H9 (cell line): ENCODE data around the gene RAP1GAP2. TPM values are rescaled to one million over a fixed set of nuclear protein-coding genes. Genes with fewer than 3 reads are reported as not detected.
A peak's percentile ranks its signal among the peaks of the same experiment; 100 is the strongest.

Experiments
- DNase-seq: peaks from one replicate; pipeline ENCODE4 v3.0.0-alpha.2; 2017
- H2AFZ ChIP-seq: one replicate; pipeline ENCODE4 v1.6.1; 2013; ENCODE audit warnings: mild to moderate bottlenecking, low read length, control low read depth, moderate library complexity
- H2AK5ac ChIP-seq: 2 replicates; pipeline ENCODE4 v1.6.1; 2013; ENCODE audit warnings: low read length, control low read depth, mixed read lengths; ENCODE audit not compliant: insufficient read length
- H2BK120ac ChIP-seq: one replicate; pipeline ENCODE4 v1.6.1; 2013; ENCODE audit warnings: low read depth, mild to moderate bottlenecking, low read length, control low read depth, inconsistent platforms; ENCODE audit not compliant: poor library complexity, severe bottlenecking
- H2BK12ac ChIP-seq: 2 replicates; pipeline ENCODE4 v1.6.1; 2013; ENCODE audit warnings: low read length, control low read depth, mixed read lengths, low read depth; ENCODE audit not compliant: insufficient read length
- H2BK15ac ChIP-seq: 2 replicates; pipeline ENCODE4 v1.6.1; 2013; ENCODE audit warnings: low read depth, low read length, control low read depth
- H2BK20ac ChIP-seq: one replicate; pipeline ENCODE4 v1.6.1; 2013; ENCODE audit warnings: low read depth, mild to moderate bottlenecking, low read length, control low read depth, inconsistent platforms; ENCODE audit not compliant: poor library complexity, severe bottlenecking
- H2BK5ac ChIP-seq: 2 replicates; pipeline ENCODE4 v1.6.1; 2013; ENCODE audit warnings: low read length, control low read depth, mixed read lengths; ENCODE audit not compliant: insufficient read length
- H3K14ac ChIP-seq: 2 replicates; pipeline ENCODE4 v1.6.1; 2013; ENCODE audit warnings: low read length, control low read depth; ENCODE audit not compliant: insufficient read depth
- H3K18ac ChIP-seq: 2 replicates; pipeline ENCODE4 v1.6.1; 2013; ENCODE audit warnings: low read depth, mild to moderate bottlenecking, mixed read lengths, low read length, control low read depth; ENCODE audit not compliant: insufficient read length
- H3K23ac ChIP-seq: 2 replicates; pipeline ENCODE4 v1.6.1; 2013; ENCODE audit warnings: low read length, control low read depth, mixed read lengths, low read depth; ENCODE audit not compliant: insufficient read length
- H3K23me2 ChIP-seq: 2 replicates; pipeline ENCODE4 v1.6.1; 2013; ENCODE audit warnings: low read depth, mild to moderate bottlenecking, mixed read lengths, low read length, control low read depth; ENCODE audit not compliant: insufficient read length, poor library complexity, severe bottlenecking
- H3K27ac ChIP-seq: 2 replicates; pipeline ENCODE4 v1.5.1; 2013; ENCODE audit warnings: low read length, control low read depth, mixed read lengths, low read depth; ENCODE audit not compliant: insufficient read length
- H3K27me3 ChIP-seq: 2 replicates; pipeline ENCODE4 v1.6.1; 2013; ENCODE audit warnings: low read length, control low read depth, inconsistent platforms; ENCODE audit not compliant: insufficient read depth
- H3K4ac ChIP-seq: 2 replicates; pipeline ENCODE4 v1.6.1; 2013; ENCODE audit warnings: low read depth, mild to moderate bottlenecking, control low read depth, inconsistent platforms, low read length, moderate library complexity
- H3K4me1 ChIP-seq: 2 replicates; pipeline ENCODE4 v1.6.1; 2013; ENCODE audit warnings: low read length, control low read depth, inconsistent platforms; ENCODE audit not compliant: insufficient read depth
- H3K4me2 ChIP-seq: 2 replicates; pipeline ENCODE4 v1.6.1; 2013; ENCODE audit warnings: low read length, control low read depth, mixed read lengths; ENCODE audit not compliant: insufficient read length, insufficient read depth
- H3K56ac ChIP-seq: 2 replicates; pipeline ENCODE4 v1.6.1; 2013; ENCODE audit warnings: low read depth, mild to moderate bottlenecking, mixed read lengths, low read length, control low read depth; ENCODE audit not compliant: insufficient read length
- H3K79me1 ChIP-seq: 2 replicates; pipeline ENCODE4 v1.6.1; 2013; ENCODE audit warnings: low read depth, mild to moderate bottlenecking, moderate library complexity, low read length, control low read depth, inconsistent platforms; ENCODE audit not compliant: insufficient read depth, poor library complexity, severe bottlenecking
- H3K79me2 ChIP-seq: 2 replicates; pipeline ENCODE4 v1.6.1; 2013; ENCODE audit warnings: low read length, control low read depth, inconsistent platforms; ENCODE audit not compliant: insufficient read depth
- H3K9ac ChIP-seq: 2 replicates; pipeline ENCODE4 v1.6.1; 2013; ENCODE audit warnings: low read length, control low read depth, mixed read lengths; ENCODE audit not compliant: insufficient read length; ENCODE audit errors: extremely low read depth
- H3K9me3 ChIP-seq: one replicate; pipeline ENCODE4 v1.6.1; 2013; ENCODE audit warnings: low read depth, low read length, inconsistent platforms; ENCODE audit not compliant: control insufficient read depth
- H3T11ph ChIP-seq: one replicate; pipeline ENCODE4 v1.6.1; 2013; ENCODE audit warnings: mild to moderate bottlenecking, low read length, control low read depth, inconsistent platforms
- H4K20me1 ChIP-seq: one replicate; pipeline ENCODE4 v1.6.1; 2013; ENCODE audit not compliant: control insufficient read depth, insufficient read length, insufficient read depth
- H4K5ac ChIP-seq: 2 replicates; pipeline ENCODE4 v1.6.1; 2013; ENCODE audit warnings: low read depth, mild to moderate bottlenecking, mixed read lengths, low read length, control low read depth; ENCODE audit not compliant: insufficient read length
- H4K8ac ChIP-seq: replicated peaks from 2 replicates; pipeline ENCODE4 v1.6.1; 2013; ENCODE audit warnings: low read length, control low read depth, mixed read lengths, low read depth; ENCODE audit not compliant: insufficient read length
- H4K91ac ChIP-seq: 2 replicates; pipeline ENCODE4 v1.6.1; 2013; ENCODE audit warnings: low read depth, mild to moderate bottlenecking, moderate library complexity, mixed read lengths, low read length, control low read depth; ENCODE audit not compliant: insufficient read length
- H3K27ac Mint-ChIP-seq, 3 experiments: 2 replicates in 2 of 3; 3 replicates in 1 of 3; pipeline ENCODE4 v1.8.0; 2020 to 2021; ENCODE audit warnings: mixed read lengths in 3 of 3, mild to moderate bottlenecking in 1 of 3, moderate library complexity in 1 of 3
- H3K27me3 Mint-ChIP-seq: 2 replicates; pipeline ENCODE4 v1.8.0; 2021; ENCODE audit warnings: low read depth, mild to moderate bottlenecking, moderate library complexity, mixed read lengths
- H3K36me3 Mint-ChIP-seq, 3 experiments: 2 replicates in 2 of 3; 3 replicates in 1 of 3; pipeline ENCODE4 v1.8.0; 2020 to 2021; ENCODE audit warnings: low read depth in 3 of 3, mixed read lengths in 3 of 3; ENCODE audit not compliant: insufficient read depth in 1 of 3
- H3K4me1 Mint-ChIP-seq, 2 experiments: 2 replicates each; pipeline ENCODE4 v1.8.0; 2020; ENCODE audit warnings: mixed read lengths in 2 of 2
- H3K4me3 Mint-ChIP-seq, 2 experiments: 2 replicates in 1 of 2; 3 replicates in 1 of 2; pipeline ENCODE4 v1.8.0; 2020 to 2021; ENCODE audit warnings: mild to moderate bottlenecking in 2 of 2, mixed read lengths in 2 of 2, moderate library complexity in 1 of 2
- H3K9me3 Mint-ChIP-seq, 2 experiments: 2 replicates in 1 of 2; 3 replicates in 1 of 2; pipeline ENCODE4 v1.8.0; 2020; ENCODE audit warnings: mild to moderate bottlenecking in 2 of 2, mixed read lengths in 2 of 2, moderate library complexity in 1 of 2
- CTCF ChIP-seq: fragments of 200-600 bp; sonication (generic); conservative IDR thresholded peaks from 3 replicates; pipeline ENCODE4 v1.8.0; 2021; ENCODE audit warnings: antibody characterized with exemption, mild to moderate bottlenecking
- WGBS: extraction: QIAGEN DNeasy Blood & Tissue Kit; methylation state at CpG from one replicate; pipeline ENCODE4 v1.1.7; 2013; ENCODE audit warnings: missing lambda C conversion rate, low lambda C conversion rate, mixed read lengths; ENCODE audit not compliant: insufficient read length; ENCODE audit errors: extremely low coverage; 5-methylcytosine and 5-hydroxymethylcytosine counted together
- total RNA-seq: library from RNA; stranded (reverse); gene quantifications from 2 replicates; pipeline ENCODE4 v1.2.1, GENCODE V29; 2021

The RAP1GAP2 gene
- total RNA-seq, 1 experiment from 2014 or later, result 33.8 TPM

- Histone ChIP-seq H3K23ac (no peak overlapping the region), H3K4me2 (no peak overlapping the region), H3K79me1 (no peaks in the 10 kb centered on the region), H2BK120ac (no peak overlapping the region), H2AFZ (no peak overlapping the region), H3K4ac (no peak overlapping the region), H2BK5ac (no peak overlapping the region), H2BK12ac (no peak overlapping the region), H4K91ac (peak overlapping the region; percentile 29), H2BK15ac (no peak overlapping the region), H3K4me1 (no peaks in the 10 kb centered on the region), H3K14ac (no peak overlapping the region), H4K8ac (no peak overlapping the region), H2BK20ac (no peak overlapping the region), H3K79me2 (peaks cover under 1% of the 10 kb centered on the region; the same call in 1 of the 2 replicates), H3T11ph (no peak overlapping the region), H3K27ac (no peak overlapping the region), H3K9me3 (no peaks in the 10 kb centered on the region), H3K23me2 (no peaks in the 10 kb centered on the region), H4K5ac (no peak overlapping the region), H2AK5ac (no peak overlapping the region), H3K27me3 (no peaks in the 10 kb centered on the region), H3K18ac (no peak overlapping the region), H3K56ac (no peak overlapping the region), H3K9ac (no peak overlapping the region), H4K20me1 (no peaks in the 10 kb centered on the region)
- no CpG with 5 or more reads among the region's 10 CpGs for WGBS
- DNase-seq, result no peak
- peaks cover 11 to 19% of the 10 kb centered on the region in 2 experiments for H3K4me1 Mint-ChIP-seq
- peak overlapping the region in 1 of 3 experiments; percentile 49; a peak in 2 of 7 replicates for H3K27ac Mint-ChIP-seq
- H3K9me3 Mint-ChIP-seq, result peaks cover 3% of the 10 kb centered on the region in 2 experiments; a peak in 3 of 5 replicates
- no peaks in the 10 kb centered on the region for H3K27me3 Mint-ChIP-seq
- H3K36me3 Mint-ChIP-seq, result peaks cover 11 to 35% (median 16%) of the 10 kb centered on the region in 3 experiments
- H3K4me3 Mint-ChIP-seq, result no peak overlapping the region
- TF ChIP-seq CTCF, result no peak
Measured at GRCh38 chr17:2911755-2912111, 115.5 kb downstream of the RAP1GAP2 start.
